HepG2 (cell line): ENCODE data around the gene ABI2. TPM values are rescaled to one million over a fixed set of nuclear protein-coding genes. Genes with fewer than 3 reads are reported as not detected.

Experiments used
- ATAD3A ChIP-seq: sonication (generic); formaldehyde crosslinking; IDR thresholded peaks from 2 replicates; pipeline ENCODE4 v1.4.0; 2020; ENCODE audit warnings: missing genetic modification reagents
- DNMT3B ChIP-seq: conservative IDR thresholded peaks from 2 replicates; pipeline ENCODE4 v1.6.1; 2016; ENCODE audit warnings: missing biosample characterization, control low read depth
- FOXJ3 ChIP-seq: sonication (generic); formaldehyde crosslinking; IDR thresholded peaks from 2 replicates; pipeline ENCODE4 v1.4.0; 2020; ENCODE audit warnings: missing genetic modification reagents, mild to moderate bottlenecking, borderline replicate concordance
- GATAD2A ChIP-seq: IDR thresholded peaks from 2 replicates; pipeline ENCODE4 v1.6.1; 2016
- GLMP ChIP-seq: sonication (generic); formaldehyde crosslinking; IDR thresholded peaks from 2 replicates; pipeline ENCODE4 v1.9.0; 2021; ENCODE audit warnings: missing genetic modification reagents, mild to moderate bottlenecking, borderline replicate concordance
- HES4 ChIP-seq: sonication (generic); formaldehyde crosslinking; IDR thresholded peaks from 2 replicates; pipeline ENCODE4 v1.9.0; 2021; ENCODE audit warnings: mild to moderate bottlenecking, missing genetic modification reagents, borderline replicate concordance
- HOXA7 ChIP-seq: sonication (generic); formaldehyde crosslinking; IDR thresholded peaks from 2 replicates; pipeline ENCODE4 v1.8.1; 2022; ENCODE audit warnings: mild to moderate bottlenecking, missing genetic modification reagents, moderate library complexity
- JDP2 ChIP-seq: sonication (generic); formaldehyde crosslinking; IDR thresholded peaks from 2 replicates; pipeline ENCODE4 v1.8.1; 2022; ENCODE audit warnings: missing genetic modification reagents, borderline replicate concordance
- KLF11 ChIP-seq: IDR thresholded peaks from 2 replicates; pipeline ENCODE4 v1.6.1; 2016; ENCODE audit warnings: missing compliant biosample characterization
- POLR2A ChIP-seq, 2 experiments: IDR thresholded peaks; 2 replicates each; pipeline ENCODE4 v1.6.1; 2011; ENCODE audit warnings: low read depth in 2 of 2, low read length in 2 of 2, mild to moderate bottlenecking in 1 of 2, moderate library complexity in 1 of 2; ENCODE audit not compliant: insufficient read depth in 1 of 2
- SAP130 ChIP-seq: IDR thresholded peaks from 2 replicates; pipeline ENCODE4 v1.6.1; 2016; ENCODE audit warnings: low read depth
- SMAD3 ChIP-seq: sonication (generic); formaldehyde crosslinking; IDR thresholded peaks from 2 replicates; pipeline ENCODE4 v1.4.0; 2020; ENCODE audit warnings: missing genetic modification reagents
- SP1 ChIP-seq, 2 experiments: fragments of 450-650 bp in 1 of 2; sonication (generic) in 1 of 2; formaldehyde crosslinking in 1 of 2; IDR thresholded peaks; 2 replicates each; pipeline versions ENCODE4 v1.4.0 to v1.6.1; 2016 to 2020; ENCODE audit warnings: missing genetic modification reagents in 1 of 2
- SP5 ChIP-seq: IDR thresholded peaks from 2 replicates; pipeline ENCODE4 v1.6.1; 2016; ENCODE audit warnings: low read depth, borderline replicate concordance
- ZFP37 ChIP-seq: sonication (generic); formaldehyde crosslinking; IDR thresholded peaks from 2 replicates; pipeline ENCODE4 v1.4.0; 2020; ENCODE audit warnings: missing genetic modification reagents, borderline replicate concordance
- ZNF441 ChIP-seq: sonication (generic); formaldehyde crosslinking; IDR thresholded peaks from 2 replicates; pipeline ENCODE4 v1.7.0; 2021; ENCODE audit warnings: missing genetic modification reagents, borderline replicate concordance
- ZNF510 ChIP-seq: sonication (generic); formaldehyde crosslinking; IDR thresholded peaks from 2 replicates; pipeline ENCODE4 v1.4.0; 2020; ENCODE audit warnings: low read depth, mild to moderate bottlenecking, missing genetic modification reagents
- ZNF605 ChIP-seq: sonication (generic); formaldehyde crosslinking; IDR thresholded peaks from 2 replicates; pipeline ENCODE4 v1.8.0; 2022; ENCODE audit warnings: mild to moderate bottlenecking, missing genetic modification reagents
- ZNF607 ChIP-seq: sonication (generic); formaldehyde crosslinking; IDR thresholded peaks from 2 replicates; pipeline ENCODE4 v1.5.1; 2020; ENCODE audit warnings: missing genetic modification reagents, mild to moderate bottlenecking, borderline replicate concordance
- ZNF646 ChIP-seq: sonication (generic); formaldehyde crosslinking; IDR thresholded peaks from 2 replicates; pipeline ENCODE4 v1.9.0; 2021; ENCODE audit warnings: mild to moderate bottlenecking, missing genetic modification reagents
- ZNF691 ChIP-seq: sonication (generic); formaldehyde crosslinking; IDR thresholded peaks from 2 replicates; pipeline ENCODE4 v1.4.0; 2020; ENCODE audit warnings: missing genetic modification reagents, low read depth, mild to moderate bottlenecking, borderline replicate concordance
- polyA plus RNA-seq, 8 experiments: library from polyadenylated mRNA; depleted of rRNA in 3 of 8; stranded (reverse) in 7 of 8; unstranded in 1 of 8; fragments of >200 nt; fragmentation: Illumina TruSeq in 4 of 8; extraction: Trizol in 4 of 8; gene quantifications; 2 replicates each; pipeline versions ENCODE4 v1.2.1 to v1.2.3, GENCODE V29; 2011 to 2016; ENCODE audit warnings: low read depth in 4 of 8, missing spikeins in 1 of 8, mixed read lengths in 1 of 8; ENCODE audit not compliant: insufficient read depth in 1 of 8
- total RNA-seq, 5 experiments: library from RNA; depleted of rRNA; stranded (reverse); fragments of >200 nt; fragmentation: Illumina TruSeq; extraction: Trizol; gene quantifications; 2 replicates each; pipeline ENCODE4 v1.2.3, GENCODE V29; 2016; ENCODE audit warnings: low read depth in 1 of 5

Gene ABI2
- total and polyA plus RNA-seq, 2 of the 13 experiments (the other 11 are each of a cell fraction or from before 2014, with no cell fraction given), result 28.4 to 32.4 TPM

GRCh38 chr2:203327901-203328759, at the start of gene ABI2 (continued):
- no peak for TF ChIP-seq ZNF691
- no peak; the same call in 1 of the 2 replicates for TF ChIP-seq ZNF646 (CRISPR knock-in tag)
- peak; percentile 81 for TF ChIP-seq SP5 (CRISPR knock-in tag)
- peak; percentile 91 for TF ChIP-seq SMAD3
- TF ChIP-seq HES4, result 0 out of 2 replicates have a peak, but pooled peaks have one; percentile 20
- peak; percentile 95 for TF ChIP-seq ZNF605 (CRISPR knock-in tag)
- TF ChIP-seq FOXJ3 (CRISPR knock-in tag), result peak; percentile 59; the same call in 1 of the 2 replicates
- no peak; the same call in 1 of the 2 replicates for TF ChIP-seq ATAD3A (CRISPR knock-in tag)
- peak; percentile 80; the same call in 1 of the 2 replicates for TF ChIP-seq KLF11
- TF ChIP-seq SAP130, result peak; percentile 84
- no peak for TF ChIP-seq GLMP
- peak; percentile 73 for TF ChIP-seq ZNF607
- TF ChIP-seq SP1 (IDR thresholded peaks at IDR 0.05), result no peak
- TF ChIP-seq SP1 (CRISPR knock-in tag; IDR thresholded peaks at IDR 0.05), result peak; percentile 16; the same call in 1 of the 2 replicates
- peak; percentile 74 for TF ChIP-seq GATAD2A (CRISPR knock-in tag)
- TF ChIP-seq ZNF510 (CRISPR knock-in tag), result 0 out of 2 replicates have a peak, but pooled peaks have one; percentile 26
- peak; percentile 63; the same call in 1 of the 2 replicates for TF ChIP-seq JDP2
- TF ChIP-seq ZFP37 (CRISPR knock-in tag), result peak; percentile 72; the same call in 1 of the 2 replicates
- TF ChIP-seq HOXA7 (CRISPR knock-in tag), result peak; percentile 80; the same call in 1 of the 2 replicates
- TF ChIP-seq POLR2A (IDR thresholded peaks at IDR 0.05; ENCODE audit: insufficient read depth in 1 of 2, low read depth in 2 of 2, low read length in 2 of 2), result peak; percentile 25 to 80; a peak in 3 of 4 replicates
- TF ChIP-seq ZNF441 (CRISPR knock-in tag), result peak; percentile 99
- TF ChIP-seq DNMT3B (CRISPR knock-in tag), result 0 out of 2 replicates have a peak, but pooled peaks have one; percentile 14
